NCI-H1092 treated with DMSO at 0.1 percent for 48 hours (cell line): ENCODE measurements around the gene KIAA1191.

Experiments used
- DNase-seq: peaks from one replicate; lab custom pipeline; 2025; lab: John Stamatoyannopoulos, UW

The KIAA1191 gene

GRCh38 chr5:176389135-176390123 is 27.9 kb upstream of the KIAA1191 start:
- DNase-seq = no peak

GRCh38 chr5:176388444-176389134 is 27.0 kb upstream of the KIAA1191 start, which contains the start of the genes HIGD2A and NOP16:
Gene HIGD2A (plus strand): TSS chr5:176388751. CDS start chr5:176388820, 69 bp downstream.
Gene NOP16 (minus strand): TSS chr5:176388598. CDS start chr5:176388539, 59 bp downstream.
- DNase-seq = peak; percentile 98

GRCh38 chr5:176388003-176388443 is 26.5 kb upstream of the KIAA1191 start:
- DNase-seq = no peak

- no peak for DNase-seq
These were observed 25.9 kb upstream of the KIAA1191 start for GRCh38 chr5:176387384-176387925.

- DNase-seq = no peak
These were observed 24.9 kb upstream of the KIAA1191 start for GRCh38 chr5:176386491-176386890.

- no peak for DNase-seq
These were observed 23.4 kb upstream of the KIAA1191 start for GRCh38 chr5:176384991-176385390.

- DNase-seq = no peak
These were observed 22.9 kb upstream of the KIAA1191 start for GRCh38 chr5:176384366-176384930.

- DNase-seq = no peak
These were observed 22.4 kb upstream of the KIAA1191 start for GRCh38 chr5:176383961-176384360.

- DNase-seq = no peak
These were observed 21.8 kb upstream of the KIAA1191 start for GRCh38 chr5:176383248-176383905.

GRCh38 chr5:176382721-176383120 is 21.2 kb upstream of the KIAA1191 start:
- DNase-seq = no peak

- no peak for DNase-seq
These were observed 20.4 kb upstream of the KIAA1191 start for GRCh38 chr5:176381979-176382378.

- DNase-seq = no peak
These were observed 19.9 kb upstream of the KIAA1191 start for GRCh38 chr5:176381423-176381822.

GRCh38 chr5:176379881-176380280 is 18.3 kb upstream of the KIAA1191 start:
- no peak for DNase-seq

GRCh38 chr5:176373100-176373818 is 11.7 kb upstream of the KIAA1191 start:
- DNase-seq = no peak

- no peak for DNase-seq
These were observed 10.3 kb upstream of the KIAA1191 start for GRCh38 chr5:176371621-176372539.

- DNase-seq = no peak
These were observed 8.6 kb upstream of the KIAA1191 start for GRCh38 chr5:176369934-176370711.

GRCh38 chr5:176368726-176369125 is 7.2 kb upstream of the KIAA1191 start:
- no peak for DNase-seq

- no peak for DNase-seq
These were observed 4.8 kb upstream of the KIAA1191 start for GRCh38 chr5:176366232-176366894.
